Ascending aorta (tissue), 2 donors: ENCODE results near the gene SMARCC1. TPM values are rescaled to one million over a fixed set of nuclear protein-coding genes. Genes with fewer than 3 reads are reported as not detected.

Source experiments
- DNase-seq, 2 donors: peaks; one replicate each; pipeline ENCODE4 v3.0.0-alpha.2; 2019; ENCODE audit warnings: low spot score in 2 of 2
- H3K27ac ChIP-seq, 2 donors: fragments of 200-600 bp; sonication (generic); one replicate each; pipeline ENCODE4 v1.5.1; 2016 to 2017; ENCODE audit warnings: mild to moderate bottlenecking in 1 of 2
- H3K27me3 ChIP-seq: fragments of 200-600 bp; sonication (generic); one replicate; pipeline ENCODE4 v1.5.1; 2017
- H3K36me3 ChIP-seq, 2 donors: fragments of 200-600 bp; sonication (generic); one replicate each; pipeline ENCODE4 v1.5.1; 2016
- H3K4me1 ChIP-seq, 2 donors: fragments of 200-600 bp; sonication (generic); one replicate each; pipeline ENCODE4 v1.5.1; 2016 to 2017; ENCODE audit warnings: mild to moderate bottlenecking in 1 of 2
- H3K4me3 ChIP-seq, 2 donors: fragments of 200-600 bp; sonication (generic); one replicate each; pipeline ENCODE4 v1.5.1; 2016 to 2017; ENCODE audit warnings: mild to moderate bottlenecking in 1 of 2
- H3K9me3 ChIP-seq, 2 donors: fragments of 200-600 bp; sonication (generic); one replicate each; pipeline ENCODE4 v1.5.1; 2016
- intact Hi-C: fragments of 100-400 bp; cut with DNase I; formaldehyde crosslinking; loops from one replicate; pipeline ENCODE4 v1.15.1; 2023
- total RNA-seq: library from RNA; depleted of rRNA; stranded (reverse); fragments of >200 nt; gene quantifications from one replicate; pipeline ENCODE4 v1.1.0, GENCODE V29; 2016
- TF ChIP-seq, protein P1 (sequence below), 3 experiments: fragments of 200-600 bp in 2 of 3; fragments of 450-650 bp in 1 of 3; sonication (generic) in 2 of 3; IDR thresholded peaks; one replicate each; pipeline ENCODE4 v1.5.1; 2016 to 2019; ENCODE audit warnings: antibody characterized with exemption in 3 of 3, mild to moderate bottlenecking in 1 of 3, moderate library complexity in 1 of 3

Gene SMARCC1
- total RNA-seq, 1 donor from 2014 or later = 24.8 TPM

DNA sequence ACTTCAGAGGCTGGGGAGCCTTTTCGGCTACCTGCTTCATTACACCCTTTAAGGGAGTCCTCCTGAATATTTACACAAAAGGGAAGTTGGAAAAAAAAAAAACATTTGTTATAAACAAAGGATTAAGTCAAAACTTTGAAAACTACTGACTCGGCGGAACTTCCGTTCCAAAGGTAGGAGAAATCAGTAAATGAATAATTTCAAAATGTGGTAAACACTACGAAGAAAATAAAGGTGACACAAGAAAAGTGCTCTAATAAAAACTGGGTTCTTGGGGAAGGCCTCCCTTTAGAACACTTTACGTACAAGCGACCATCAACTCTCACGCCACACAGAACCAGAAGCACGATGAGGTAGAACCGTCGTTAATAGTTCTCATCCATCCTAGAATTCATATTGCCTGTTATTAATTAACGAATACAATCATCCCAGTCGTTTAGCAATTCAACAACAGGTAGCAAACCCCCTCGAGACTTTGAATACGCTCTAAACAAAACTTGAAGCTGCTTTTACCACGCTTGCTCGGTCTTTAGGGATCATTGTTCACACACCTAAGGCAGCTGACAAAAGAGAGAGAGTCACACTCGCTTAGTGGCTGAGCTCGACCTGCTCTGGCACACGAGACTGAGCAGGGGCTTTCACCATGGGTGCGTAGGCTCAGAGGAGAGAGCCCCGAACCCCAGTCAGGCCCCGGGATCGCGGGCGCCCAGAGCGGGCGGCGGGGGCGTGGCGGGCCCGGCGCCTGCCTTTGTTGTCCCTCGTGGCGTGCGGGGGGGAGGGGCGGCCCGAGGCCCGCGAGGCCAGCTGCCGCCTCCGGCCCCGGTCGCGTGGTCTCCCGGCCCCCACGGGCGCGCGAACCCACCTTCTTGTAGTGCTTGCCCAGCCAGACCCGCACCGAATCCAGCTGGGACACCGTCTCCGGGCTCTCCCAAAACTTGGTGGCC lies 680 bp downstream of the SMARCC1 start:
- TF ChIP-seq, protein P1, sequence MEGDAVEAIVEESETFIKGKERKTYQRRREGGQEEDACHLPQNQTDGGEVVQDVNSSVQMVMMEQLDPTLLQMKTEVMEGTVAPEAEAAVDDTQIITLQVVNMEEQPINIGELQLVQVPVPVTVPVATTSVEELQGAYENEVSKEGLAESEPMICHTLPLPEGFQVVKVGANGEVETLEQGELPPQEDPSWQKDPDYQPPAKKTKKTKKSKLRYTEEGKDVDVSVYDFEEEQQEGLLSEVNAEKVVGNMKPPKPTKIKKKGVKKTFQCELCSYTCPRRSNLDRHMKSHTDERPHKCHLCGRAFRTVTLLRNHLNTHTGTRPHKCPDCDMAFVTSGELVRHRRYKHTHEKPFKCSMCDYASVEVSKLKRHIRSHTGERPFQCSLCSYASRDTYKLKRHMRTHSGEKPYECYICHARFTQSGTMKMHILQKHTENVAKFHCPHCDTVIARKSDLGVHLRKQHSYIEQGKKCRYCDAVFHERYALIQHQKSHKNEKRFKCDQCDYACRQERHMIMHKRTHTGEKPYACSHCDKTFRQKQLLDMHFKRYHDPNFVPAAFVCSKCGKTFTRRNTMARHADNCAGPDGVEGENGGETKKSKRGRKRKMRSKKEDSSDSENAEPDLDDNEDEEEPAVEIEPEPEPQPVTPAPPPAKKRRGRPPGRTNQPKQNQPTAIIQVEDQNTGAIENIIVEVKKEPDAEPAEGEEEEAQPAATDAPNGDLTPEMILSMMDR (IDR thresholded peaks at IDR 0.05) = no peak
- Histone ChIP-seq H3K9me3 (no peaks in the 10 kb centered on the region), H3K27me3 (no peaks in the 10 kb centered on the region), H3K4me1 (peaks cover 0 to 18% of the 10 kb centered on the region in 2 donors), H3K36me3 (no peaks in the 10 kb centered on the region), H3K27ac (peak overlapping the region; percentile 93 to 97), H3K4me3 (peak overlapping the region; percentile 75 to 97)
- DNase-seq = peak in 1 of 2 donors; percentile 76
- intact Hi-C loops = loop anchor here (5.0 to 10.0 kb wide), 2 partner anchors 399 to 616 kb away; partner anchors contain the start of genes PTPN23 and SETD2

DNA sequence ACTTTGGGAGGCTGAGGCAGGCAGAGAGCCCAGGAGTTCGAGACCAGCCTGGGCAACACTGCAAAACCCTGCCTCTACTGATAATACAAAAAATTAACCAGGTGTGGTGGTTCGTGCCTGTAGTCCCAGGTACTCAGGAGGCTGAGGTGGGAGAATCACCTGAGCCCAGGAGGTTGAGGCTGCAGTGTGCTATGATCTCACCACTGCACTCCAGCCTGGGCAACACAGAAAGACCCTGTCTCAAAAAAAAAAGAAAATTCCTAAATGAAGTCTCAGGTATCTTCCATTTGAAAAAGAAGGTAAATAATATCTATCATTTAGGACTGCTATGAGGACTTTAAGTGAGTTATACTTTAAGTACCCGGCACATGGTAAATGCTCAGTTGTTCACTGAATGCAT lies 2.9 kb downstream of the SMARCC1 start:
- intact Hi-C loops = no loop called here

DNA sequence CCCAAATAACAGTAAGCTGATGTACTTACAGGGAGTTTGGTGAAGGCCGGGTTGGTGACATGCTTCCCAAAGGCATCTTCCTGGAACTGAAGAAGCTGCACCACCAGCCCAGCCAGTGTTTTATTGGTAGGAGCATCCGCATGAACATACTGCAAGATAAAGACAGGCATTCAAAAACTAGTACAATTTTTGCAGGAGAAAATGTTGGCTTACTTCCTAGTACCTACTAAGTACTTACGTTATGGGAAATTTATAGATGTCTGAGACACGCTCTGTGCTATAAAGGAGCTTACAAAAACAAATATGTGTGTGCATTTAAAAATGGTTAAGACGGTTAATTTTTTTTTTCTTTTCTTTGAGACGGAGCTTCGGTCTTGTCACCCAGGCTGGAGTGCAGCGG lies 8.9 kb downstream of the SMARCC1 start:
- Histone ChIP-seq H3K4me1 (no peaks in the 10 kb centered on the region), H3K36me3 (peaks cover 14 to 26% of the 10 kb centered on the region in 2 donors), H3K9me3 (no peaks in the 10 kb centered on the region), H3K27ac (no peak overlapping the region), H3K4me3 (no peak overlapping the region), H3K27me3 (no peaks in the 10 kb centered on the region)
- TF ChIP-seq, protein P1 (IDR thresholded peaks at IDR 0.05) = no peak
- intact Hi-C loops = no loop called here
- DNase-seq = no peak

More for the DNA sequence above, 2.9 kb downstream of the SMARCC1 start:
- TF ChIP-seq, protein P1 (IDR thresholded peaks at IDR 0.05) = no peak
- no peak overlapping the region for H3K4me3 ChIP-seq
- no peaks in the 10 kb centered on the region for H3K9me3 ChIP-seq
- H3K27me3 ChIP-seq = no peaks in the 10 kb centered on the region
- peaks cover 0 to 18% of the 10 kb centered on the region in 2 donors for H3K4me1 ChIP-seq
- no peak for DNase-seq
- H3K36me3 ChIP-seq = no peaks in the 10 kb centered on the region
- no peak overlapping the region for H3K27ac ChIP-seq

DNA sequence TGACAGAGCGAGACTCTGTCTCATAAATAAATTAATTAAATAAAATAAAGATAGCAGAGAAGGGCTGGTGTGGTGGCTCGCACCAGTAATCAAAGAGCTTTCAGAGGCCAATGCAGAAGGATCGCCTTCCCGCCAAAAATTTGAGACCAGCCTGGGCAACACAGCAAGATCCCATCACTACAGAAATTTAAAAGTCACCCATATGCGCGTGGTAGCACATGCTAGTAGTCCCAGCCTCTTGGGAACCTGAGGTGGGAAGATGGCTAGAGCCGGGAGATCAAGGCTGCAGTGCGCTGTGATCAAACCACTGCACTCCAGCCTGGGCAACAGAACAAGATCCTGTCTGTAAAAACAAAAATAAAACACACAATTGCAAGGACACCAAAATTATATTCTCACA lies 9.6 kb downstream of the SMARCC1 start:
- no peak for DNase-seq
- no peaks in the 10 kb centered on the region for H3K27me3 ChIP-seq
- TF ChIP-seq, protein P1 (IDR thresholded peaks at IDR 0.05) = no peak

DNA sequence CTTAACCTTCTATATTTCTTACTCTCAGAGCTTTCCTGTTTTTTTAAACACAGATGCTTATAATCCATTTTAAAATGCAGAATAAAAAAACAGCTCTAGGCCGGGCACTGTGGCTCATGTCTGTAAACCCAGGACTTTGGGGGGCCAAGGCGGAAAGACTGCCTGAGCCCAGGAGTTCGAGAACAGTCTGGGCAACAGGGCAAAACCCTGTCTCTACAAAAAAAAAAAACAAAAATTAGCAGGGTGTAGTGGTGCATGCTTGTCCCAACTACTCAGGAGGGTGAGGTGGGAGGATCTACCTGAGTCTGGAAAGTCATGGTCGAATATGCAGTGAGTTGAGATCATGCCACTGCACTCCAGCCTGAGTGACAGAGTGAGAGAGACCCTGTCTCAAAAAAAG lies 15.5 kb downstream of the SMARCC1 start:
- Histone ChIP-seq H3K4me3 (no peak overlapping the region), H3K36me3 (peaks cover 4 to 17% of the 10 kb centered on the region in 2 donors), H3K9me3 (no peaks in the 10 kb centered on the region), H3K4me1 (no peaks in the 10 kb centered on the region), H3K27ac (no peak overlapping the region), H3K27me3 (no peaks in the 10 kb centered on the region)
- no peak for DNase-seq
- TF ChIP-seq, protein P1 (IDR thresholded peaks at IDR 0.05) = no peak
- intact Hi-C loops = no loop called here

More for the DNA sequence above, 9.6 kb downstream of the SMARCC1 start:
- H3K36me3 ChIP-seq = peaks cover 14 to 26% of the 10 kb centered on the region in 2 donors
- no peaks in the 10 kb centered on the region for H3K4me1 ChIP-seq
- no peak overlapping the region for H3K27ac ChIP-seq
- intact Hi-C loops = no loop called here
- H3K9me3 ChIP-seq = no peaks in the 10 kb centered on the region
- no peak overlapping the region for H3K4me3 ChIP-seq
